GM18519 (cell line): ENCODE data around the gene RAB33A.

Experiments used
- ATAC-seq: cut with Tn5 transposase; IDR thresholded peaks from one replicate; pipeline ENCODE4 v1.9.1; 2021; ENCODE audit warnings: mild to moderate bottlenecking, moderate library complexity; ENCODE audit not compliant: unreplicated experiment, low FRiP score

Gene RAB33A

GRCh38 chrX:130171446-130172126, at the start of gene RAB33A:
RAB33A (plus strand) TSS chrX:130171962; CDS start chrX:130172063, 101 bp downstream.
- ATAC-seq = no peak

- no peak for ATAC-seq
Measured at GRCh38 chrX:130124577-130124976, 47.2 kb upstream of the RAB33A start.

GRCh38 chrX:130125091-130125874, 46.5 kb upstream of the RAB33A start:
- no peak for ATAC-seq

- ATAC-seq = no peak
Measured at GRCh38 chrX:130130990-130131389, 40.8 kb upstream of the RAB33A start.

- ATAC-seq = no peak
Measured at GRCh38 chrX:130136496-130136895, 35.3 kb upstream of the RAB33A start.

GRCh38 chrX:130136961-130137360, 34.8 kb upstream of the RAB33A start:
- no peak for ATAC-seq

DNA sequence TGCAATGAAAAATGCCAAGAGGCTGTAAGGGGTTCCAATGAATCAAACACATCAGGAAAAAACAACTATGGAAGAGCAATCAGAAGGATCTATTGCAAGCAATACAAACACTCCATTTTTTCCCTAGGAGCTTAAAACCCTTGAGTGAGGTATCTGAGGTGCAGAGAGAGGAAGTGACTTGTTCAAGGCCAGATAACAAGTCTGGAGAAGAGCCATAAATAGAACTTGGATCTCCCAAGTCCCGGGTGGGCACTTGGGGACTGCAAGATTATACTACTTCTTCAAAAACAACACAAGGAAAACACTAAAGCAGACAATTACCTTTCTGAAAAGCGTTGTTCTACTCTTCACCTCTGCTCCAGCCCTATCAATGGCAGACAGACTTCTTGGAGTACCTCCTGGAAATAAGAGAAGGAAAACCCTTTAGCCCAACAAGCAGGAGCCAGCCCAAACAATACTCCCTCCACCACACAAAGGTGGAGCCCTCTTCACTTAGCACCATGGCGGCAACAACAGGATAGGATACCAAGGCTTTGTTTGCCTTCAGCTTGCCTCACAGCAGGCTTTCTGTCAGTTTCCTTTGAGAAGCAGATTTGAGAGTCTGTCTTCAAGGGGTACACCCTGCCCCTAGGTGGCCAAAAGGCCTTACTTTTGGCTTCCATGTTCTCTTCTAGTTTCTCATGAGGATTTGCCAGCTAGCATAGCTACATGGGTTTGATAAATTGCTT, 32.1 kb upstream of the RAB33A start:
- no peak for ATAC-seq

DNA sequence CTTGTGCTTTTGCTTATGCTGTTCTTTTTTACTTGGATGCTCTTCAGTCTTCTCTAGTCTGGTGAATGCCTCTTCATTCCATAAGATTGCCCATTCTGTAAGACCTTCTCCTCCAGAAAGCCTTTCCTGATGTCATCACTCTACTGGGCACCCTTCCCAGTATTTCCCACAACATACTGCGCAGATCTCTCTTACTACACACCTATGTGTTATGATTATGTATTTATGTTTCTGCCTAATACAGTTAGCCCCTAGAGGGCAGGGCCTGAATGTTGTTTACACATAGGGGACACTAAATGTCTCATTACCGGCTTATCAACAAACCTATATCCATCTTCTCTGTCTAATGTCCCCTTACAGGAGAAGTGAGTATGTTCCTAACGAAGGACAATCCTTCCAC, 27.3 kb upstream of the RAB33A start:
- ATAC-seq = no peak

- ATAC-seq = no peak
Measured at GRCh38 chrX:130145123-130145522, 26.6 kb upstream of the RAB33A start.

GRCh38 chrX:130147631-130148030, 24.1 kb upstream of the RAB33A start:
- no peak for ATAC-seq

GRCh38 chrX:130155564-130155963, 16.2 kb upstream of the RAB33A start:
- no peak for ATAC-seq

DNA sequence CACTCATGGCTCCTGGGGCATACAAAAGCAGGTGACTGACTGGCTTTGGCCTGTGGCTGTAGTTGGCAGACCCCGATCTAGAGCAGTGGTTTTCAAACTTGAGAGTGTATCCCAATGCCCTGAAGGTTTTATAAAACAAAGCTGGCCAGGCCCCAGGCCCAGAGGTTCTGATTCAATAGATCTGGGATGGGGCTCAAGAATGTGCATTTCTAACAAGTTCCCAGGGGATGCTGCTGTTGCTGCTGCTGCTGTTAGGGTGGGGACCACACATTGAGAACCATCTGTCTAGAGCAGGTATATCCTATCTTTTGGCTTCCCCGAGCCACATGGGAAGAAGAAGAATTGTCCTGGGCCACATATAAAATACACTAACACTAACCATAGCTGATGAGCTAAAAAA, 13.5 kb upstream of the RAB33A start:
- ATAC-seq = no peak

DNA sequence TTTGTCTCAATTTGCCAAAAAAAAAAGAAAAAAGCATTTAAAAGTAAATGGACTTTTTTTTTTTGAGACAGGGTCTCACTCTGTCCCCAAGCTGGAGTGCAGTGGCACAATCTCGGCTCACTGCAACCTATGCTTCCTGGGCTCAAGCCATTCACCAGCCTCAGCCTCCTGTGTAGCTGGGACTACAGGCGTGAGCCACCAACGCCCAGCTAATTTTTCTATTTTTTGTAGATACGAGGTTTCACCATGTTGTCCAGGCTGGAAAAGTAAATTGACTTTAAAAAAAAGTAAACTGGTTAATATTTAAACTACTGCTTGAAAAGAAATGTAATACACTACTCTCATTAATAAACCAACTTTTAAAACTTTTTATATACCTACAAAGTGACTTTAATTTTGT, 12.0 kb upstream of the RAB33A start:
- no peak for ATAC-seq

DNA sequence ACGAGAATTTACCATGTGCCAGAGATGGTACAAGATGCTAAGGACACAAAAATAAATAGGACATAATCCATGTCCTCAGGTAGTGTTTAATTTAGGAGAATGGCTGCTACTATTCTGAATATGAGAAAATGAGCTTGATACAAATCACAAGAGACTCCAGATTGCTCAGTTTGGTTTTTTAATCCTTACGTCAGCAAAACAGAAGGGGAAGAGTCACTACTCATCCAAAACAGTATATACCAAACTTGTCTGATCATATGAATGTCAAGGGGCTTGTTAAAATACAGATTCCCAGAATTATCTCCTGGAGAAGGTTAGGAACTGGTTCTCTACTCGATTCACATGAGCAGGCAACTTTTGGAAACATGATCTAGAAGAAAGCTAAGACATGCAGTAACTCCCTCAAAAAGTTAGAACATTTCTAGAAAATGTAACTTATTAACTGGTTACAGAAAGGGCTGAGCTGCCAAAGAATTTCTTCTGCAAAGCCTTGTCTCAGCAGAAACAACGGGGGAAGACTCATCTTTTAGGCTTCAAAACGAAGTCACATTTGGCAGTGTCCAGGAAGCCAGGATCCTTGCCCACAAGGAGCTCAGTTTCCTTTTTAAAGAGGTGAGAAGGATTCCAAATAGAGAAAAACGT, 9.5 kb upstream of the RAB33A start:
- no peak for ATAC-seq

- ATAC-seq = no peak
Measured at GRCh38 chrX:130163398-130163797, 8.4 kb upstream of the RAB33A start.

DNA sequence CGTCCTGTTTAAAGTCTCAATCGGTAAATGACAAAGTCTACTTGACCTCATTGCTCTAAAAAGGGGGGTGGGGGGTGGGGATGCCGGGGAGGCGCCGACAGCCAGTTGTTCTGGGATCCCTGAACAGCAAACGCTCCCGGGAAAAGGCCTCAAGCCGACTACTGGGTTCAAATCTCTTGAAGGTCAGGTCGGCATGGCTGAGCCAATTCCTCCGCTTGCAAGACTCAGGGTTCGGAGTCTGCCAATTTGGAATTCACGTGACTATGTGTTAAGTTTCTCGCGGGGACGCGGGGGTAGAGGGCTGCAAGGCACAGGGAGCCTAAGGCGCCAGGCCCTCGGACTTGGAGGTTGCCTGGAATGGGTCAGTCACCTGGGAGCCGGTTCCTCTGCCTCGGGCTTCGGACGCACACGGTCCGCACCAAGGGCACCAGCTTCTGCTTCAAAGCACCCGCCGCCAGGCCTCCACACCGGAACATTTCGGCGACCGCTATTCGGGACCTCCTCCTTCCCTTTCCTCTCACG, 6.5 kb upstream of the RAB33A start:
- peak; percentile 11 for ATAC-seq

- ATAC-seq = peak; percentile 88
Measured at GRCh38 chrX:130165703-130166502, 5.9 kb upstream of the RAB33A start, which contains the start of gene AIFM1. AIFM1 (minus strand) TSS chrX:130165841; CDS start chrX:130165656, 185 bp downstream.

GRCh38 chrX:130166503-130166777, 5.3 kb upstream of the RAB33A start:
- no peak for ATAC-seq

GRCh38 chrX:130167040-130167439, 4.7 kb upstream of the RAB33A start:
- ATAC-seq = no peak
